ENCODE measurements around the gene VTI1A.

DNA sequence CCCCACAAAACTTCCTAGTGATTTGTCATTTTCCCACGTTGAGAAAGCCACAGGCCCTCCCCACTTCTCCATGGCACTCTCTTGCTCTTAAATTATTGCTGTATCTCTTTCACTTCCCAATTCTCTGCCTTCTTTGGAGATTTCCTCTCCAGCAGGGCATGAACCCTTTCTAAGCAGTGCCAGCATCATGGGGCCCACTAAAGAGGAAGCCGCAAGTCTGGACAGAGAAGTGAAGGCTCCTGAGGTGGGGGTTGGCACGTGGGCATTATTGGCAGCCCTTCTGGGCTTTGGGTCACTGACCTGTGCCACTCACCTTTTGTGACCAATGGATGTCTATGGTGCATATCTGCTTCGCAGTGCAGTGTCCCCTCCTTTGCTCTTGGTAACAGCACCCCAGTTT is 405.3 kb downstream of the VTI1A start:
- TF ChIP-seq POLR2A (IDR thresholded peaks at IDR 0.05; ENCODE audit: low read length) (no peak), GATA1 (IDR thresholded peaks at IDR 0.05; ENCODE audit: low read depth, low read length) (no peak)

All from erythroblast (primary cell).